MM.1S (cell line): ENCODE measurements around the gene BCL6.

Source experiments
- DNase-seq: peaks from one replicate; pipeline ENCODE4 v3.0.0-alpha.2; 2015
- H2AFZ ChIP-seq: fragments of 300-600 bp; sonication (generic); 2 replicates; pipeline ENCODE4 v1.6.0; 2016; ENCODE audit warnings: antibody characterized with exemption, low read length
- H3F3A ChIP-seq: fragments of 300-600 bp; sonication (generic); 2 replicates; pipeline ENCODE4 v1.6.1; 2016; ENCODE audit warnings: mild to moderate bottlenecking, antibody characterized with exemption, low read length, moderate library complexity, mixed read lengths; ENCODE audit not compliant: insufficient read depth
- H3K27ac ChIP-seq: fragments of 300-600 bp; sonication (generic); 2 replicates; pipeline ENCODE4 v1.5.1; 2016; ENCODE audit warnings: mild to moderate bottlenecking, low read length
- H3K27me3 ChIP-seq: fragments of 300-600 bp; sonication (generic); replicated peaks from 2 replicates; pipeline ENCODE4 v1.6.0; 2016; ENCODE audit warnings: low read length; ENCODE audit not compliant: insufficient read depth
- H3K36me3 ChIP-seq: fragments of 300-600 bp; sonication (generic); replicated peaks from 2 replicates; pipeline ENCODE4 v1.6.1; 2016; ENCODE audit warnings: mild to moderate bottlenecking, low read length, mixed read lengths; ENCODE audit not compliant: insufficient read depth
- H3K4me1 ChIP-seq: fragments of 300-600 bp; sonication (generic); 2 replicates; pipeline ENCODE4 v1.6.1; 2016; ENCODE audit warnings: low read length, mixed read lengths
- H3K4me2 ChIP-seq: fragments of 300-600 bp; sonication (generic); 2 replicates; pipeline ENCODE4 v1.6.0; 2016; ENCODE audit warnings: low read depth, low read length
- H3K4me3 ChIP-seq: fragments of 300-600 bp; sonication (generic); 2 replicates; pipeline ENCODE4 v1.5.1; 2016; ENCODE audit warnings: low read length, mixed read lengths
- H3K79me2 ChIP-seq: fragments of 300-600 bp; sonication (generic); 2 replicates; pipeline ENCODE4 v1.6.1; 2016; ENCODE audit warnings: mixed run types, low read length, mixed read lengths
- H3K9ac ChIP-seq: fragments of 300-600 bp; sonication (generic); 2 replicates; pipeline ENCODE4 v1.6.1; 2016; ENCODE audit warnings: low read length, mixed read lengths
- H3K9me2 ChIP-seq: fragments of 300-600 bp; sonication (generic); replicated peaks from 2 replicates; pipeline ENCODE4 v1.6.1; 2016; ENCODE audit warnings: mild to moderate bottlenecking, low read length, mixed read lengths; ENCODE audit not compliant: insufficient read depth
- H3K9me3 ChIP-seq: fragments of 300-600 bp; sonication (generic); replicated peaks from 2 replicates; pipeline ENCODE4 v1.6.1; 2016; ENCODE audit warnings: mild to moderate bottlenecking, low read length, mixed read lengths; ENCODE audit not compliant: insufficient read depth
- H4K20me1 ChIP-seq: fragments of 300-600 bp; sonication (generic); 2 replicates; pipeline ENCODE4 v1.6.1; 2016; ENCODE audit warnings: mild to moderate bottlenecking, low read length, moderate library complexity, mixed read lengths; ENCODE audit not compliant: insufficient read depth
- CTCF ChIP-seq: fragments of 300-600 bp; sonication (generic); IDR thresholded peaks from 2 replicates; pipeline ENCODE4 v1.5.1; 2016; ENCODE audit warnings: antibody characterized with exemption, low read length, mixed read lengths
- EZH2 ChIP-seq: fragments of 300-600 bp; sonication (generic); optimal IDR thresholded peaks from 2 replicates; pipeline ENCODE3; 2017; ENCODE audit warnings: low read depth, mild to moderate bottlenecking, antibody characterized with exemption, low read length, mixed read lengths
- EZH2phosphoT487 ChIP-seq: fragments of 300-600 bp; sonication (generic); IDR thresholded peaks from 2 replicates; pipeline ENCODE4 v1.6.1; 2018; ENCODE audit warnings: antibody characterized with exemption, low read length

BCL6 gene

GRCh38 chr3:187773233-187774184 lies 28.2 kb upstream of the BCL6 start:
- no peak overlapping the region for H3K4me2 ChIP-seq
- DNase-seq: no peak
- H3K9me3 ChIP-seq: no peaks in the 10 kb centered on the region
- H3K4me1 ChIP-seq: no peaks in the 10 kb centered on the region
- no peaks in the 10 kb centered on the region for H3F3A ChIP-seq
- no peaks in the 10 kb centered on the region for H3K36me3 ChIP-seq
- H3K27me3 ChIP-seq: no peaks in the 10 kb centered on the region
- no peaks in the 10 kb centered on the region for H4K20me1 ChIP-seq
- TF ChIP-seq EZH2 (no peak), CTCF (no peak), EZH2phosphoT487 (no peak)
- H3K9ac ChIP-seq: no peak overlapping the region
- H3K9me2 ChIP-seq: no peaks in the 10 kb centered on the region
- H2AFZ ChIP-seq: no peak overlapping the region
- H3K4me3 ChIP-seq: no peak overlapping the region
- no peaks in the 10 kb centered on the region for H3K79me2 ChIP-seq
- H3K27ac ChIP-seq: no peak overlapping the region

GRCh38 chr3:187770224-187770623 lies 25.0 kb upstream of the BCL6 start:
- Histone ChIP-seq H3K4me1 (no peaks in the 10 kb centered on the region), H3K9me3 (no peaks in the 10 kb centered on the region), H3K4me3 (no peak overlapping the region), H3K36me3 (no peaks in the 10 kb centered on the region), H3K9ac (no peak overlapping the region), H3K4me2 (no peak overlapping the region), H4K20me1 (no peaks in the 10 kb centered on the region), H2AFZ (no peak overlapping the region), H3K27me3 (no peaks in the 10 kb centered on the region), H3K27ac (no peak overlapping the region), H3K9me2 (no peaks in the 10 kb centered on the region), H3F3A (no peaks in the 10 kb centered on the region), H3K79me2 (no peaks in the 10 kb centered on the region)
- no peak for TF ChIP-seq CTCF
- no peak for TF ChIP-seq EZH2
- no peak for TF ChIP-seq EZH2phosphoT487
- DNase-seq: peak; percentile 67

- no peaks in the 10 kb centered on the region for H3K4me1 ChIP-seq
- H3K9me2 ChIP-seq: no peaks in the 10 kb centered on the region
- DNase-seq: no peak
- no peaks in the 10 kb centered on the region for H3K27me3 ChIP-seq
- H3K4me2 ChIP-seq: no peak overlapping the region
- H3K27ac ChIP-seq: no peak overlapping the region
- H3K36me3 ChIP-seq: no peaks in the 10 kb centered on the region
- no peak overlapping the region for H2AFZ ChIP-seq
- H3K79me2 ChIP-seq: no peaks in the 10 kb centered on the region
- H3K9ac ChIP-seq: no peak overlapping the region
- H3K9me3 ChIP-seq: no peaks in the 10 kb centered on the region
- H3F3A ChIP-seq: no peaks in the 10 kb centered on the region
- H4K20me1 ChIP-seq: no peaks in the 10 kb centered on the region
- TF ChIP-seq EZH2phosphoT487 (no peak), EZH2 (no peak), CTCF (no peak)
- no peak overlapping the region for H3K4me3 ChIP-seq
Observed at GRCh38 chr3:187769771-187770170, 24.5 kb upstream of the BCL6 start.
